ENCODE data around the gene PSME2.

The PSME2 gene

GRCh38 chr14:24135834-24136683 is 10.4 kb downstream of the PSME2 start, which contains the start of gene PSME1:
TSS of gene PSME1 (plus strand) at chr14:24136194. CDS start at chr14:24136263, 69 bp downstream.
- peak; percentile 92 to 94 for DNase-seq (ENCODE audit: low read depth in 2 of 2)

GRCh38 chr14:24135584-24135833 is 10.9 kb downstream of the PSME2 start:
- no peak for DNase-seq (ENCODE audit: low read depth in 2 of 2)

- no peak for DNase-seq (ENCODE audit: low read depth in 2 of 2)
Measured at GRCh38 chr14:24133735-24134134, 12.7 kb downstream of the PSME2 start.

- no peak for DNase-seq (ENCODE audit: low read depth in 2 of 2)
Measured at GRCh38 chr14:24132976-24133375, 13.4 kb downstream of the PSME2 start.

GRCh38 chr14:24132061-24132685 is 14.2 kb downstream of the PSME2 start:
- no peak for DNase-seq (ENCODE audit: low read depth in 2 of 2)

- DNase-seq (ENCODE audit: low read depth in 2 of 2): no peak
Measured at GRCh38 chr14:24131549-24131966, 14.9 kb downstream of the PSME2 start.

GRCh38 chr14:24130717-24131548 is 15.5 kb downstream of the PSME2 start:
- no peak for DNase-seq (ENCODE audit: low read depth in 2 of 2)

GRCh38 chr14:24130380-24130716 is 16.1 kb downstream of the PSME2 start, which contains the start of gene FITM1:
TSS of gene FITM1 (plus strand) at chr14:24130659. CDS start at chr14:24131564, 905 bp downstream.
- no peak for DNase-seq (ENCODE audit: low read depth in 2 of 2)

GRCh38 chr14:24129410-24129998 is 16.9 kb downstream of the PSME2 start:
- DNase-seq (ENCODE audit: low read depth in 2 of 2): no peak

GRCh38 chr14:24127673-24128072 is 18.7 kb downstream of the PSME2 start:
- DNase-seq (ENCODE audit: low read depth in 2 of 2): no peak

- no peak for DNase-seq (ENCODE audit: low read depth in 2 of 2)
Measured at GRCh38 chr14:24126939-24127338, 19.5 kb downstream of the PSME2 start.

- DNase-seq (ENCODE audit: low read depth in 2 of 2): no peak
Measured at GRCh38 chr14:24123424-24124417, 22.7 kb downstream of the PSME2 start.

GRCh38 chr14:24122898-24123297 is 23.5 kb downstream of the PSME2 start:
- no peak for DNase-seq (ENCODE audit: low read depth in 2 of 2)

- DNase-seq (ENCODE audit: low read depth in 2 of 2): no peak
Measured at GRCh38 chr14:24122416-24122815, 24.0 kb downstream of the PSME2 start.

- DNase-seq (ENCODE audit: low read depth in 2 of 2): no peak
Measured at GRCh38 chr14:24121210-24121609, 25.2 kb downstream of the PSME2 start.

- no peak for DNase-seq (ENCODE audit: low read depth in 2 of 2)
Measured at GRCh38 chr14:24119691-24120090, 26.7 kb downstream of the PSME2 start.

GRCh38 chr14:24117179-24117578 is 29.2 kb downstream of the PSME2 start:
- DNase-seq (ENCODE audit: low read depth in 2 of 2): no peak

GRCh38 chr14:24116128-24116814 is 30.1 kb downstream of the PSME2 start:
- DNase-seq (ENCODE audit: low read depth in 2 of 2): no peak

- no peak for DNase-seq (ENCODE audit: low read depth in 2 of 2)
Measured at GRCh38 chr14:24115422-24116127, 30.8 kb downstream of the PSME2 start.

Measured in stimulated activated CD8-positive, alpha-beta memory T cell treated with anti-CD3 and anti-CD28 coated beads, Interleukin-7, amount 100 ng/mL, for 1 hour (primary cell).